ENCODE data around the gene KCNQ1.

DNA sequence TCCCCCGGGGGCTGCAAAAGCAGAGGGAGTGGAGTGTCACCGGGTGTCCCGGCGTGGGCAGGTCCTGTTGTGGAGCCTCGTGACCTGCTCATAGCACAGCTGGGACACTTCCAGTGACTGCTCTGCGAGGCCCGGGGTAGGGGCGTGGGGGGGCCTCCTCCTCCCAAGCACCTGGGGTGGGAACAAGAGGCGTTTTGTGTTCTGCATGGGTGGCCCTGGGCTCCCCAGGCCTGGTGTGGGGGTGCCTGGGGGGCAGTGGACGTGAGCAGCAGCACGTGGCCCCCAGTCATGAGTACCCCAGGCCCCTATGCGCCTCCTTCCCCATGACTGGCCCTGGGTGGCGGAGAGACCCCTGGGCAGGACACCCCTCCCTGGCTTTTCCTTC is 104.7 kb downstream of the KCNQ1 start:
- no peak for TF ChIP-seq CTCF (conservative IDR thresholded peaks at IDR 0.05 in 1 of 2, IDR thresholded peaks at IDR 0.05 in 1 of 2; ENCODE audit: low read depth in 1 of 2, low read length in 2 of 2)
- TF ChIP-seq EZH2 (IDR thresholded peaks at IDR 0.05; ENCODE audit: low read length, missing control alignments) = no peak

Data from fibroblast of lung (primary cell).